SK-N-MC (cell line): Measurements from ENCODE around the gene EEF2K.
"Not testable (repeated sequence)": the region's sequence is repeated elsewhere in the genome, so short reads cannot be mapped to it uniquely, and the experiment has no call there.

Experiments used
- DNase-seq: peaks from one replicate; pipeline ENCODE4 v3.0.0-alpha.2; 2011; ENCODE audit warnings: low read depth, low spot score
- H3K27ac ChIP-seq: fragments of 200-600 bp; sonication (generic); 2 replicates; pipeline ENCODE4 v1.5.1; 2016; ENCODE audit warnings: mixed run types
- H3K36me3 ChIP-seq: fragments of 200-600 bp; sonication (generic); 2 replicates; pipeline ENCODE4 v1.6.1; 2017; ENCODE audit warnings: antibody characterized with exemption, low read length, mixed read lengths; ENCODE audit not compliant: insufficient read depth
- H3K4me3 ChIP-seq: fragments of 200-600 bp; sonication (generic); 2 replicates; pipeline ENCODE4 v1.5.1; 2016
- H3K9ac ChIP-seq: fragments of 200-600 bp; sonication (generic); 2 replicates; pipeline ENCODE4 v1.8.0; 2017; ENCODE audit warnings: mixed run types, mixed read lengths; ENCODE audit not compliant: insufficient read length
- H3K9me3 ChIP-seq: fragments of 200-600 bp; sonication (generic); 2 replicates; pipeline ENCODE4 v1.6.1; 2017; ENCODE audit warnings: low read depth, mild to moderate bottlenecking, antibody characterized with exemption, low read length, moderate library complexity, mixed read lengths
- EZH2 ChIP-seq: fragments of 200-600 bp; sonication (generic); IDR thresholded peaks from one replicate; pipeline ENCODE4 v1.6.1; 2017; ENCODE audit warnings: antibody characterized with exemption
- FOXP2 ChIP-seq: optimal IDR thresholded peaks from 2 replicates; pipeline ENCODE3; 2011; ENCODE audit warnings: mild to moderate bottlenecking, moderate library complexity; ENCODE audit not compliant: insufficient read depth; ENCODE audit errors: extremely low read length, control extremely low read depth
- POLR2AphosphoS5 ChIP-seq: IDR thresholded peaks from 2 replicates; pipeline ENCODE4 v1.6.1; 2012; ENCODE audit warnings: mild to moderate bottlenecking, low read depth, low read length, borderline replicate concordance

The EEF2K gene

DNA sequence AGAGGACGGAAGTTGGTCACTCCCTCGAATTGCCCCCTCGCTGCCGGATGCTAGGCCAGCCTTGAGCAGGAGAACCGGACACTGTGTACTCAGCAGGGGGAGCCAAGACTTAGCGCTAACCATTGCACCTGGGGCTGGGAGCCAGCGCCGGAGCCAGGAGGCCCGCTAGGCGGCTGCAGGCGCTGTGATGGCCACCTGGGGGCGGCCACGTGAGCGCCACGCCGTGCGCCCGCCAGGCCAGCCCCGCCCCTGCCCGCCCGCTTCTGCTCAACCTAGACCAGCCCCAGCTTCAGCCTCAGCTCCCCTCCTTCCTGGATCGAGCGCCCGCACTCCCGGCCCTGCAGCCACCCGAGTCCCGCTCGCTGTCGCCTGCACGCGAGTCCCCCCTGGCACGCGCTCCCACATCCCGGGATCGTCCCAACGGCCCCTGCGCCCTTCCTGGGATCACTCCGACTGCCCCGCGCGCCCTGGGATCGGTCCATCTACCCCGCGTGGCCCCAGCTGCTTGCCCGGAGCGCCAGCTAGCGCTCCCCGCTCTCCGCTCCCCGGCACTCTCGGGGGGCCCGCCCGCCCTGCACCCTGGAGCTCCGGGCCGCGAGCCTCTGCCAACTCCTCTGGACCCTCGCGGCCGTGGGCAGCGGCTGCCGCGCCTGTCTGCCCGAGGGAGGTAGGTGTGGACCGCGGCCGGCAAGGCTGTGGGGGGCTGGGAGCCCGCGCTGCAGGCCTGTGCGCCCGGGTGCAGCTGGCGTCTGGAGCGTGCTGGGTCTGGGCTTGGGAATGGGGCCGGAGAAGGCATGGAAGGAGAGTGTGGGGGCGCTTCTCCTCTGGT, at the start of gene EEF2K:
EEF2K (plus strand) TSS at position 266 of the 829 bp plus-strand sequence. CDS start 19,452 bp downstream, outside the sequence.
- DNase-seq, result no peak
- TF ChIP-seq FOXP2, result no peak
- peak; percentile 68; the same call in 1 of the 2 replicates for TF ChIP-seq POLR2AphosphoS5
- H3K27ac ChIP-seq, result no peak within 1 kb of the TSS
- peak within 1 kb of the TSS; percentile 97 for H3K4me3 ChIP-seq
- H3K36me3 ChIP-seq, result no peaks in the 10 kb centered on the region; the same call in 1 of the 2 replicates
- H3K9me3 ChIP-seq, result no peaks in the 10 kb centered on the region
- H3K9ac ChIP-seq, result peak within 1 kb of the TSS; percentile 84

DNA sequence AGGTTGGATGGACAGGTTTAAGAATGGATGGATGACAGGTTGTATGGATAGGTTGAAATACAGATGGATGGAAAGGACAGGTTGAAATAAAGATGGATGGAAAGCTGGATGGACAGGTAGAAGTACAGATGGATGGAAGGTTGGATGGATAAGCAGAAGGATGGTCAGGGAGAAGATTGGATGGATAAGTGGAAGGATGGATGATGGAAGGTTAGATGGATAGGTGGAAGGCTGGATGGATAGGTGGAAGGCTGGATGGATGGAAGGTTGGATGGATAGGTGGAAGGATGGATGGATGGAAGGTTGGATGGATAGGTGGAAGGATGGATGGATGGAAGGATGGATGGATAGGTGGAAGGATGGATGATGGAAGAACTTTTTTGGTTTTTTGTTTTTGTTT, 44.7 kb upstream of the EEF2K start:
- DNase-seq, result no peak
- Histone ChIP-seq H3K4me3 (no peak overlapping the region), H3K27ac (no peak overlapping the region), H3K9ac (no peak overlapping the region), H3K9me3 (no peaks in the 10 kb centered on the region), H3K36me3 (no peaks in the 10 kb centered on the region)
- no peak for TF ChIP-seq FOXP2
- TF ChIP-seq EZH2, result no peak
- no peak for TF ChIP-seq POLR2AphosphoS5

DNA sequence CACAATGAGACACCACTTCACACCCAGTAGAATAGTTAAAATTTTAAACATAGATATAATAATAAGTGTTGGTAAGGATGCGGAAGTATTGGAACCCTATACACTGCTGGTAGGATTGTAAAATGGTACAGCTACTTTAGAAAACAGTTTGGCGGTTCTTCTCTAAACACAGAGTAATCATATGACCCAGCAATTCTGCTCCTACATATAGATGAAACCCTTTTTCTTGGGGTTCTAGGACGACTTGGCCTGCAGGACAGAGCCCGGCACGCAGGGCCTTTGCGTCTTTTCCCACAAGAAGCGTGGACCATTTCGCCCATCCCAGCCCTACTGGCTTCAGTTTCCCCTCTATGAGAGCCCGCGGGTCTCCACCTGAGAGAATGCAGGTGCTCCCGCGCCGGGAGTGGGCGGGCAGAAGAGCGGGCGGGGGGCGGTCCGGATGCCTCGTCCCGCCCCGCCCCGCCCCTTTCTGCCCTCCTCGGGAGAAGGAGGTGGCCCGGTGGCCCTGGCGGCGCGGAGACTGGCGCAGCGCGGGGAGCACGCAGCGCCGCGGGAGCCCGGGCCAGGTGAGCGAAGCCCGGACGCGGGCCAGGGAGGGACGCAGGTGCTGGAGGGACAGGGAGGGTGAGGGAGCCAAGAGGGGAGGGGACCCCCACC, 44.0 kb upstream of the EEF2K start, which contains the start of gene SDR42E2:
SDR42E2 (plus strand) TSS at position 508 of the 657 bp plus-strand sequence. CDS start 3,077 bp downstream, outside the sequence.
- H3K27ac ChIP-seq, result no peak within 1 kb of the TSS
- H3K4me3 ChIP-seq, result no peak within 1 kb of the TSS
- no peak within 1 kb of the TSS for H3K9ac ChIP-seq
- no peaks in the 10 kb centered on the region for H3K9me3 ChIP-seq
- TF ChIP-seq EZH2 (no peak), FOXP2 (no peak), POLR2AphosphoS5 (no peak)
- H3K36me3 ChIP-seq, result no peaks in the 10 kb centered on the region
- no peak for DNase-seq

DNA sequence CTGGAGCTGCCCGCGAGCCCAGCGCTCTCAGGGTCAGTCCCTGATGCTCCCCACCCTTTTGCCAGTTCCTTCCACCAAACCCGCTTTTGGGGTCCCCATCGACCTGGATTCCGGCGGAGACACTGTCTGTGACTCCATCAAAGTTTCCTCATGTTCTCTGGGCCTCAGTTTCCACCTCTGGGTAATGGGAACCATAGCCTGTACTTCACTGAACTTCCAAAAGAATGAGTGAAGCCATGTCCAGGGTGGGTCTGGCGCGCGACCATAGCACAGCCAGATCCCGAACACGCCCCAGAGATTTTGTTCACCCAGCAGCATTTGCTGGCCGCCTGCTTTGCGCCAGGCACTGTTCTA, 43.4 kb upstream of the EEF2K start:
- no peak overlapping the region for H3K4me3 ChIP-seq
- H3K9me3 ChIP-seq, result no peaks in the 10 kb centered on the region
- TF ChIP-seq POLR2AphosphoS5, result no peak
- TF ChIP-seq EZH2, result no peak
- no peak for TF ChIP-seq FOXP2
- H3K36me3 ChIP-seq, result no peaks in the 10 kb centered on the region
- no peak overlapping the region for H3K27ac ChIP-seq
- no peak for DNase-seq
- no peak overlapping the region for H3K9ac ChIP-seq

DNA sequence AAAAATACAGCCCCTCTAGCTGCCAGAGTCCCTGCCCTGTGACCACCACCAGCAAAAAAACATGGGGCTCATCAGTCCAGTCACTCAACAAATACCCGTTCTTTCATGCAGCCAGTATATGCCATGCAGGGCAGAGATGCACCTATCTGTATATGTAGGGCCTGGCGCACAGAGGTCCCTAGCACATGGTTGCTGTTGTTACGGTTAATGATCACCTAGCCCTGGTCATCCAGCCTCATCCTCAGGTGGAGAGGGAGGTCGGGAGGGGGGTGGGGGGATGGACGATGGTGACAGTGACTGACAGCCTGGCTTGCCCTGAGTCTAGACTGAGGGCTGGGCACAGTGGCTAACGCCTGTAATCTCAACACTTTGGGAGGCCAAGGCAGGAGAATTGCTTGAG, 42.3 kb upstream of the EEF2K start:
- TF ChIP-seq POLR2AphosphoS5 (no peak), FOXP2 (no peak), EZH2 (no peak)
- no peaks in the 10 kb centered on the region for H3K36me3 ChIP-seq
- H3K9ac ChIP-seq, result no peak overlapping the region
- H3K9me3 ChIP-seq, result no peaks in the 10 kb centered on the region
- no peak overlapping the region for H3K4me3 ChIP-seq
- no peak overlapping the region for H3K27ac ChIP-seq
- no peak for DNase-seq

DNA sequence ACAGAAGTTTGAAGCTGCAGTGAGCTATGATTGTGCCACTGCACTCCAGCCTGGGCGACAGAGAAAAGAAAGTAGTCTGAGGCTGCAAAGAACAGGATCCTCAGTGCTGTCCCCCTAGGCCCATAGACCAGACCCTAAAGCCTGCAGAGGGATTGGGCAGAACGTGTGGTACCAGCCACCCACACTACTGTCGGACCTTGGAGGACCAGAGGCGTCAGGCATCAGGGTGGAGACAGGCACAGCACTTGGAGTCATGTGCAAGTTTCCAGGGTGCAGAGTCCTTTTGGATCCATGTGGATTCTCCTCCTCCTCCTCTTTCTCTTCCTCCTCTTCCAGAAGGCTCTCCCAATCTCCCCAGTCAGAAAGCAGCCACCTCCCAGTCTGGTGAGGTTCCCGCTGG, 41.6 kb upstream of the EEF2K start:
- TF ChIP-seq FOXP2, result no peak
- no peak for TF ChIP-seq EZH2
- no peak for TF ChIP-seq POLR2AphosphoS5
- DNase-seq, result no peak
- Histone ChIP-seq H3K9me3 (no peaks in the 10 kb centered on the region), H3K27ac (no peak overlapping the region), H3K36me3 (no peaks in the 10 kb centered on the region), H3K4me3 (no peak overlapping the region), H3K9ac (no peak overlapping the region)

DNA sequence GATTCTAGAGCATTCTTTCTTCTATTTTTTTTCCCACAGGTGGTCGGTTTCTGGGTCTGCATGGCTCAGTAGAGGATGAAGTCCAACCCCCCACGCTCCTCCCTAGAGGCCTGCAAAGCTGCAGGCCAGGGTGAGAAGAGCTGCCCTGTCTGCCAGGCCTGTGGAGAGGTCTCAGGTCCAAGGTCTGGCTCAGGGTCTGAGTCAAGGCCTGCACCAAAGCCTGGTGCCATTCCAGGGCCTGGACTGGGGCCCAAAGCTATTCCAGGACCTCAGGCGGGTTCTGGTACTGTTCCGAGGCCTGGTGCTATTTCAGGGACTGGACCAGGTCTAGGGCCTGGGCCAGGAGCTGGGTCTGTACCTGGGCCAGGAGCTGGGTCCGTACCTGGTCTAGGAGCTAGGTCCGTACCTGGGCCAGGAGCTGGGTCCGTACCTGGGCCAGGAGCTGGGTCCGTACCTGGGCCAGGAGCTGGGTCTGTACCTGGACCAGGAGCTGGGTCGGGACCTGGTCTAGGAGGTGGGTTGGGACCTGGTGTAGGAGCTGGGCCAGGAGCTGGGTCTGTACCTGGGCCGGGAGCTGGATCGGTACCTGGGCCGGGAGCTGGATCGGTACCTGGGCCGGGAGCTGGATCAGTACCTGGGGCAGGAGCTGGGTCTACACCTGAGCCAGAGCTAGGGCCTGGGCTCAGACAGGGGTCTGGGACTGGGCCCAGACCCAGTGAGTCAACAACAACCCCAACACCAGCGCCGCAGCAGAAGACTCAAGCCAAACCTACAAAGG, 40.4 kb upstream of the EEF2K start:
- no peak for DNase-seq
- no peaks in the 10 kb centered on the region for H3K9me3 ChIP-seq
- no peak overlapping the region for H3K27ac ChIP-seq
- H3K4me3 ChIP-seq, result no peak overlapping the region
- TF ChIP-seq EZH2 (no peak), FOXP2 (no peak), POLR2AphosphoS5 (no peak)
- H3K9ac ChIP-seq, result no peak overlapping the region
- no peaks in the 10 kb centered on the region for H3K36me3 ChIP-seq

DNA sequence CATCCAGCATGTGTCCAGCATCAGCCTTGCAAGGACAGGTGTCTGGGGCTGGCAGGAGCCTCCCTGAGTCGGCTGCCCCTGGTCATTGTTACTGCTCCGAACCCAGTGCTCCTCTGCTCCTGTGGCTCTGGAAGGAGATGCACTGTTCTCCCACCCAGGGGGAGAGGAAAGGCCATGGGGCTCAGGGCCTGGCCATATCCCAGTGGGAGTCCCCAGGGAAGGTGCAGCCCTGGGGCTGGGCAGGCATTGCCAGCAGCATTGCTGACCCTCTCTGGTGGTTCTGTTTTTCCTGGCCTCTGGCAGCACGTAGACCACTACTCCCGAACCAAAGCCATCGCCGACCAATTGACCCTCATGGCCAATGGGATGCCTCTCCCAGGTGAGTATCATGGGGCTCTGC, 34.1 kb upstream of the EEF2K start:
- Histone ChIP-seq H3K27ac (no peak overlapping the region), H3K9ac (no peak overlapping the region), H3K9me3 (no peaks in the 10 kb centered on the region), H3K4me3 (no peak overlapping the region), H3K36me3 (no peaks in the 10 kb centered on the region)
- TF ChIP-seq FOXP2 (no peak), POLR2AphosphoS5 (no peak), EZH2 (no peak)
- no peak for DNase-seq

DNA sequence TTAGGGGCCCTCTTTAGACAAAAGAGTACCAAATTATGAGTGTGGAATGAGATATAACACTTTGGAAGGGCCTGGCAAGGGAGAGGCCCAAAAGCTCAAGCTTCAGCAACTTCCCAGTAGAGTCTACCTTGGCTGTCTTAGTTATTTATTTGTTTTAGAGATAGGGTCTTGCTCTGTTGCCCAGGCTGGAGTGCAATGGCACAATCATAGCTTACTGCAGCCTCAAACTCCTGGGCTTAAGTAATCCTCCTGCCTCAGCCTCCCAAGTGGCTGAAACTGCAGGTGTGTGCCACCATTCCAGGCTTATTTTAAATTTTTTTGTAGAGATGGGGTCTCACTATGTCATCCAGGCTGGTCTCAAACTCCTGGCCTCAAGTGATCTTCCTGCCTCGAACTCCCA, 33.4 kb upstream of the EEF2K start:
- H3K4me3 ChIP-seq, H3K9ac ChIP-seq, H3K9me3 ChIP-seq, H3K36me3 ChIP-seq, H3K27ac ChIP-seq, DNase-seq: not testable (repeated sequence)
